ENCODE data around the gene KRTAP5-8.

Gene KRTAP5-8

DNA sequence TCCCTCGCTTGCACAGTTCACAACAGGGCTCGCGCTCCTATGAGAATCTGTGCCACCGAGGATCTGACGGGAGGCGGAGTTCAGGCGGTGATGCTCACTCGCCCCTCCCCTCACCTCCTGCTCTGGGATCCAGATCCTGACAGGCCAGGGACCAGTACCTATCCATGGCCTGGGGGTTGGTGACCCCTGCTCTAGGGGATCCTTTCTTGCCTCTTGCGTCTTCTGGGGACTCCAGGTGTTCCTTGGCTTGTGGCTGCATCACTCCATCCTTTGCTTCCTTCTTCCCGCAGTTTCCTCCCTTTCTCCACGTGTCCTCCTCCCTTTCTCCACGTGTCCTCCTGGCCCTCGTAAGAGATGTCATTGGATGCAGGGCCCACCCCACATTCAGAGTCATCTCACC, 41.4 kb upstream of the KRTAP5-8 start:
- H3K79me2 ChIP-seq (ENCODE audit: low read length): no peaks in the 10 kb centered on the region
- H3K9me3 ChIP-seq (ENCODE audit: insufficient read depth, low read length): no peaks in the 10 kb centered on the region
- H2AFZ ChIP-seq (ENCODE audit: low read depth, low read length): no peak overlapping the region
- no peaks in the 10 kb centered on the region for H4K20me1 ChIP-seq (ENCODE audit: insufficient read depth, low read length)
- H3K4me1 ChIP-seq (ENCODE audit: low read length): no peaks in the 10 kb centered on the region
- peaks cover 61% of the 10 kb centered on the region for H3K36me3 ChIP-seq (replicated peaks; ENCODE audit: low read depth, low read length)
- no peak overlapping the region for H3K27ac ChIP-seq (ENCODE audit: low read length)
- no peak for TF ChIP-seq EZH2phosphoT487 (IDR thresholded peaks at IDR 0.05; ENCODE audit: low read depth)
- TF ChIP-seq, protein P1, sequence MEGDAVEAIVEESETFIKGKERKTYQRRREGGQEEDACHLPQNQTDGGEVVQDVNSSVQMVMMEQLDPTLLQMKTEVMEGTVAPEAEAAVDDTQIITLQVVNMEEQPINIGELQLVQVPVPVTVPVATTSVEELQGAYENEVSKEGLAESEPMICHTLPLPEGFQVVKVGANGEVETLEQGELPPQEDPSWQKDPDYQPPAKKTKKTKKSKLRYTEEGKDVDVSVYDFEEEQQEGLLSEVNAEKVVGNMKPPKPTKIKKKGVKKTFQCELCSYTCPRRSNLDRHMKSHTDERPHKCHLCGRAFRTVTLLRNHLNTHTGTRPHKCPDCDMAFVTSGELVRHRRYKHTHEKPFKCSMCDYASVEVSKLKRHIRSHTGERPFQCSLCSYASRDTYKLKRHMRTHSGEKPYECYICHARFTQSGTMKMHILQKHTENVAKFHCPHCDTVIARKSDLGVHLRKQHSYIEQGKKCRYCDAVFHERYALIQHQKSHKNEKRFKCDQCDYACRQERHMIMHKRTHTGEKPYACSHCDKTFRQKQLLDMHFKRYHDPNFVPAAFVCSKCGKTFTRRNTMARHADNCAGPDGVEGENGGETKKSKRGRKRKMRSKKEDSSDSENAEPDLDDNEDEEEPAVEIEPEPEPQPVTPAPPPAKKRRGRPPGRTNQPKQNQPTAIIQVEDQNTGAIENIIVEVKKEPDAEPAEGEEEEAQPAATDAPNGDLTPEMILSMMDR (IDR thresholded peaks at IDR 0.05; ENCODE audit: low read depth, low read length): no peak
- H3K4me3 ChIP-seq (ENCODE audit: low read length): no peak overlapping the region
- no peaks in the 10 kb centered on the region for H3K27me3 ChIP-seq (ENCODE audit: low read depth, low read length)
- no peak overlapping the region for H3K4me2 ChIP-seq (ENCODE audit: low read length)
- no peak overlapping the region for H3K9ac ChIP-seq (ENCODE audit: low read length)

DNA sequence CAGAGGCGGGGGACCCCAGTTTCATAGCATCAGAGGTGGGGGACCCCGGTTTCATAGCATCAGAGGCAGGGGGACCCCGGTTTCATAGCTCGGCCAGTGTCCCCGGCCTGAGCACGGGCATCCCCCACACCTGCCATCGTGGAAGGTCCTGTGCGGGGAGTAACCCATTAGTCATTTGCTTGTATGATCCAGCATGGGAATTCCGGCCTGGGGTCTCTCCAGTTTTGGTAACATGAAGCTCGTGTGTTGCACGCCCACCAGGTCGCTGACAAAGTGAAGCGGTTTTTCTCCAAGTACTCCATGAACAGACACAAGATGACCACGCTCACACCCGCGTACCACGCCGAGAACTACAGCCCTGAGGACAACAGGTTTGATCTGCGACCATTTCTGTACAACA, 39.7 kb upstream of the KRTAP5-8 start:
- peaks cover 51% of the 10 kb centered on the region for H3K36me3 ChIP-seq (replicated peaks; ENCODE audit: low read depth, low read length)
- H3K79me2 ChIP-seq (ENCODE audit: low read length): no peaks in the 10 kb centered on the region
- no peak overlapping the region for H3K27ac ChIP-seq (ENCODE audit: low read length)

DNA sequence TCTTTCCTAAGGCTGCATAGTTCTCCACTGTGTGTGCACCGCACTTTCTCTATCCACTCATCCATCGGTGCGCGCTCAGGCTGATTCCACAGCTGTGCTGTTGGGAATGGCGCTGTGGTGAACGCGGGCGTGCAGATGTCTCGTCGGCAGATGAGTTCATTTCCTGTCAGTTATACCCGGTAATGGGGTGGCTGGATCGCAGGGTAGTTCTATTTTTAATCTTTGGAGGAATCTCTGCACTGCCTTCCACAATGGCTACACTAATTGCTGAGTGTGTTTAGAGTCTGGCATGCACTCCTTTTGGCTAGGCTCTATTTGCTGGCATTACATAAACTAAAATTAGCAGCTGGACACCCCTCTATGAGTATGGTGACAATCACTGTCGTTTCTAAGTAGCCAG, 38.7 kb upstream of the KRTAP5-8 start:
- Histone ChIP-seq H4K20me1 (ENCODE audit: insufficient read depth, low read length) (no peaks in the 10 kb centered on the region), H3K36me3 (replicated peaks; ENCODE audit: low read depth, low read length) (peaks cover 49% of the 10 kb centered on the region), H3K9ac (ENCODE audit: low read length) (no peak overlapping the region), H3K4me3 (ENCODE audit: low read length) (no peak overlapping the region), H3K9me3 (ENCODE audit: insufficient read depth, low read length) (no peaks in the 10 kb centered on the region), H3K27ac (ENCODE audit: low read length) (no peak overlapping the region), H2AFZ (ENCODE audit: low read depth, low read length) (no peak overlapping the region), H3K4me2 (ENCODE audit: low read length) (no peak overlapping the region), H3K27me3 (ENCODE audit: low read depth, low read length) (no peaks in the 10 kb centered on the region), H3K4me1 (ENCODE audit: low read length) (no peaks in the 10 kb centered on the region), H3K79me2 (ENCODE audit: low read length) (no peaks in the 10 kb centered on the region)
- TF ChIP-seq, protein P1 (IDR thresholded peaks at IDR 0.05; ENCODE audit: low read depth, low read length): no peak

More for the DNA sequence above, 39.7 kb upstream of the KRTAP5-8 start:
- no peak overlapping the region for H2AFZ ChIP-seq (ENCODE audit: low read depth, low read length)
- no peaks in the 10 kb centered on the region for H3K9me3 ChIP-seq (ENCODE audit: insufficient read depth, low read length)
- TF ChIP-seq EZH2phosphoT487 (IDR thresholded peaks at IDR 0.05; ENCODE audit: low read depth): no peak
- TF ChIP-seq, protein P1 (IDR thresholded peaks at IDR 0.05; ENCODE audit: low read depth, low read length): no peak
- no peaks in the 10 kb centered on the region for H3K27me3 ChIP-seq (ENCODE audit: low read depth, low read length)
- H3K4me1 ChIP-seq (ENCODE audit: low read length): no peaks in the 10 kb centered on the region
- H4K20me1 ChIP-seq (ENCODE audit: insufficient read depth, low read length): no peaks in the 10 kb centered on the region
- no peak overlapping the region for H3K4me3 ChIP-seq (ENCODE audit: low read length)
- no peak overlapping the region for H3K4me2 ChIP-seq (ENCODE audit: low read length)
- H3K9ac ChIP-seq (ENCODE audit: low read length): no peak overlapping the region

DNA sequence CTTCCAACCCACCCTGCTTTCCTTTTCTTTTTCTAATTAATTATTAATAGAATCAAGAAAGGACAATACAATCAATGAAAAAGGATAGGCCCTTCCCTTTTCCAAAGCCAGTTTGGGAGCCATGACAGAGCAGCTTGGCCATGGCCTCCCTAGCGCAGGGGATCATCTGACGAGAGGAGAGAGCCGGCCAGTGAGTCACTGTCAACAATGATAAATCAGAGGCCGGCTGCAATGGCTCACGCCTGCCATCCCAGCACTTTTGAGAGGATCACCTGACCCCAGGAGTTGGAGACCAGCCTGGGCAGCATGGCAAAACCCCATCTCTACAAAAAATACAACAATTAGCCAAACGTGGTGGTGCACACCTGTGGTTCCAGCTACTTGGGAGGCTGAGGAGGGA, 38.3 kb upstream of the KRTAP5-8 start:
- TF ChIP-seq EZH2phosphoT487 (IDR thresholded peaks at IDR 0.05; ENCODE audit: low read depth): no peak
- TF ChIP-seq, protein P1 (IDR thresholded peaks at IDR 0.05; ENCODE audit: low read depth, low read length): no peak
- Histone ChIP-seq H3K9ac (ENCODE audit: low read length) (no peak overlapping the region), H3K27me3 (ENCODE audit: low read depth, low read length) (no peaks in the 10 kb centered on the region), H3K4me3 (ENCODE audit: low read length) (no peak overlapping the region), H3K4me1 (ENCODE audit: low read length) (no peaks in the 10 kb centered on the region), H3K9me3 (ENCODE audit: insufficient read depth, low read length) (no peaks in the 10 kb centered on the region), H3K27ac (ENCODE audit: low read length) (no peak overlapping the region), H3K36me3 (replicated peaks; ENCODE audit: low read depth, low read length) (peaks cover 49% of the 10 kb centered on the region), H2AFZ (ENCODE audit: low read depth, low read length) (no peak overlapping the region), H3K4me2 (ENCODE audit: low read length) (no peak overlapping the region), H4K20me1 (ENCODE audit: insufficient read depth, low read length) (no peaks in the 10 kb centered on the region), H3K79me2 (ENCODE audit: low read length) (no peaks in the 10 kb centered on the region)

Data from OCI-LY3 (cell line).